WTC11 (cell line): ENCODE measurements around the gene HDAC1. TPM values are rescaled to one million over a fixed set of nuclear protein-coding genes. Genes with fewer than 3 reads are reported as not detected.

Source experiments
- ATAC-seq: fragments of 200-7000 bp; cut with Tn5 transposase; 2 replicates; pipeline ENCODE4 v1.10.0; 2021; ENCODE audit warnings: mild to moderate bottlenecking, moderate library complexity
- CTCF ChIA-PET: fragments of 300-600 bp; sonication (Branson Sonifier 250); formaldehyde crosslinking; loops from one replicate; lab custom pipeline; 2021; ENCODE audit warnings: antibody characterized with exemption; lab: Charles Lee
- POLR2A ChIA-PET: fragments of 350-600 bp; sonication (Branson Sonifier 250); formaldehyde crosslinking; loops from one replicate; lab custom pipeline; 2021; ENCODE audit warnings: antibody characterized with exemption; lab: Charles Lee
- DNase-seq: peaks from one replicate; pipeline ENCODE4 v3.0.0; 2021; ENCODE audit warnings: low spot score
- H3K27ac Mint-ChIP-seq: 2 replicates; pipeline ENCODE4 v1.8.0; 2021; ENCODE audit warnings: mixed read lengths
- H3K27me3 Mint-ChIP-seq: 2 replicates; pipeline ENCODE4 v1.8.0; 2021; ENCODE audit warnings: low read depth, mild to moderate bottlenecking, moderate library complexity, mixed read lengths
- H3K36me3 Mint-ChIP-seq: 2 replicates; pipeline ENCODE4 v1.8.0; 2021; ENCODE audit warnings: mixed read lengths
- H3K4me1 Mint-ChIP-seq: 2 replicates; pipeline ENCODE4 v1.8.0; 2022; ENCODE audit warnings: mixed read lengths
- H3K4me3 Mint-ChIP-seq: 2 replicates; pipeline ENCODE4 v1.8.0; 2021; ENCODE audit warnings: mild to moderate bottlenecking, moderate library complexity, mixed read lengths
- H3K9me3 Mint-ChIP-seq: 2 replicates; pipeline ENCODE4 v1.8.0; 2021; ENCODE audit warnings: mixed read lengths
- ESRRA ChIP-seq: sonication (generic); formaldehyde crosslinking; IDR thresholded peaks from 2 replicates; pipeline ENCODE4 v1.8.1; 2022; ENCODE audit warnings: mild to moderate bottlenecking, missing genetic modification reagents, borderline replicate concordance
- FOXK1 ChIP-seq: sonication (generic); formaldehyde crosslinking; IDR thresholded peaks from 2 replicates; pipeline ENCODE4 v1.8.0; 2022; ENCODE audit warnings: mild to moderate bottlenecking, moderate library complexity, missing genetic modification reagents
- GABPB1 ChIP-seq: sonication (generic); formaldehyde crosslinking; IDR thresholded peaks from 2 replicates; pipeline ENCODE4 v1.8.1; 2023; ENCODE audit warnings: mild to moderate bottlenecking, missing genetic modification reagents
- HMGA2 ChIP-seq: fragments of 250-450 bp; sonication (Bioruptor Pico); IDR thresholded peaks from 2 replicates; pipeline ENCODE4 v1.4.0; 2021; ENCODE audit warnings: mild to moderate bottlenecking, moderate library complexity
- IRF2 ChIP-seq: sonication (generic); formaldehyde crosslinking; IDR thresholded peaks from 2 replicates; pipeline ENCODE4 v1.8.0; 2022; ENCODE audit warnings: low read depth, missing genetic modification reagents, borderline replicate concordance
- MXD4 ChIP-seq: fragments of 250-450 bp; sonication (Bioruptor Pico); IDR thresholded peaks from 2 replicates; pipeline ENCODE4 v1.8.0; 2021; ENCODE audit warnings: mild to moderate bottlenecking, moderate library complexity, borderline replicate concordance
- MYBL2 ChIP-seq: sonication (generic); formaldehyde crosslinking; IDR thresholded peaks from 2 replicates; pipeline ENCODE4 v1.8.1; 2023; ENCODE audit warnings: mild to moderate bottlenecking, moderate library complexity, missing genetic modification reagents
- NFE2L1 ChIP-seq: sonication (generic); formaldehyde crosslinking; IDR thresholded peaks from 2 replicates; pipeline ENCODE4 v1.8.1; 2023; ENCODE audit warnings: missing genetic modification reagents
- PRRX2 ChIP-seq: fragments of 250-450 bp; sonication (Bioruptor Pico); IDR thresholded peaks from 2 replicates; pipeline ENCODE4 v1.8.0; 2021; ENCODE audit warnings: mild to moderate bottlenecking
- RELA ChIP-seq: sonication (generic); formaldehyde crosslinking; IDR thresholded peaks from 2 replicates; pipeline ENCODE4 v1.8.1; 2022; ENCODE audit warnings: missing genetic modification reagents, mild to moderate bottlenecking, borderline replicate concordance
- SOX15 ChIP-seq: fragments of 250-450 bp; sonication (Bioruptor Pico); IDR thresholded peaks from 2 replicates; pipeline ENCODE4 v1.9.0; 2021; ENCODE audit warnings: mild to moderate bottlenecking
- TP53 ChIP-seq: sonication (generic); formaldehyde crosslinking; IDR thresholded peaks from 2 replicates; pipeline ENCODE4 v1.8.1; 2023; ENCODE audit warnings: mild to moderate bottlenecking, missing genetic modification reagents
- ZNF396 ChIP-seq: fragments of 250-450 bp; sonication (Bioruptor Pico); IDR thresholded peaks from 2 replicates; pipeline ENCODE4 v1.8.0; 2021; ENCODE audit warnings: mild to moderate bottlenecking, moderate library complexity, borderline replicate concordance
- total RNA-seq: library from RNA; stranded (reverse); gene quantifications from 3 replicates; pipeline ENCODE4 v1.2.3, GENCODE V29; 2021
- TF ChIP-seq, protein P1 (sequence below): sonication (generic); formaldehyde crosslinking; IDR thresholded peaks from 2 replicates; pipeline ENCODE4 v1.8.1; 2022; ENCODE audit warnings: low read depth, missing genetic modification reagents, borderline replicate concordance
- TF ChIP-seq, protein P2 (sequence below): fragments of 250-450 bp; sonication (Bioruptor Pico); conservative IDR thresholded peaks from 2 replicates; pipeline ENCODE4 v1.9.0; 2021; ENCODE audit warnings: mild to moderate bottlenecking
- TF ChIP-seq, protein P3 (sequence below): sonication (generic); formaldehyde crosslinking; IDR thresholded peaks from 2 replicates; pipeline ENCODE4 v1.8.1; 2023; ENCODE audit warnings: mild to moderate bottlenecking, missing genetic modification reagents
- TF ChIP-seq, protein P4 (sequence below): sonication (generic); formaldehyde crosslinking; IDR thresholded peaks from 2 replicates; pipeline ENCODE4 v1.8.1; 2022; ENCODE audit warnings: mild to moderate bottlenecking, missing genetic modification reagents, moderate library complexity, borderline replicate concordance
- TF ChIP-seq, protein P5 (sequence below): sonication (generic); formaldehyde crosslinking; IDR thresholded peaks from 2 replicates; pipeline ENCODE4 v1.8.0; 2022; ENCODE audit warnings: mild to moderate bottlenecking, missing genetic modification reagents
- TF ChIP-seq, protein P6 (sequence below): sonication (generic); formaldehyde crosslinking; IDR thresholded peaks from 2 replicates; pipeline ENCODE4 v1.8.0; 2023; ENCODE audit warnings: missing genetic modification reagents, mild to moderate bottlenecking, borderline replicate concordance

The HDAC1 gene
- total RNA-seq, 1 experiment from 2014 or later = 108 TPM

DNA sequence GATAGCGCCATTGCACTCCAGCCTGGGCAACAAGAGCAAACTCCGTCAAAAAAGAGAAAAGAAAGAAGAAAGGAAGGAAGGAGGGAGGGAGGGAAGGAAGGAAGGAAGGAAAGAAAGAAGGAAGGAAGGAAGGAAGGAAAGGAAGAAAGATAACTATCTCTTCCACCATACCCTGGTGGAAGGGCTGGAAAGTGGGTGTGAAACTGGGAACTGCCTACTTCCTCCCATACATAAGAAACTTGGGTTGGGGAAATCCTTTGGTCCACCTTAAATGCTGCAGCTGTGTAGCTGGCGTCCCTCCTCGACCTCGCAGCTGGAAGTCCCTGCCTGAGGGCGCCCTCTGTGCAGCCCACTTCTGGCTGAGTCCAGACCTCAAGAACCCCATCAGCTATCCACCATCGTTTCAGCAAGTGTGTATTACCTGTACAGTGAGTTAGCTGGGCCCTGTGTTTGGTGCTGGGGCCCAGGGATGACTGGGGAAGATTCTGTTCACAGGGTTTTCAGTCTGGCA, 49.5 kb upstream of the HDAC1 start (continued):
- TF ChIP-seq IRF2 (CRISPR knock-in tag) = no peak
- TF ChIP-seq TP53 (CRISPR knock-in tag) = no peak

DNA sequence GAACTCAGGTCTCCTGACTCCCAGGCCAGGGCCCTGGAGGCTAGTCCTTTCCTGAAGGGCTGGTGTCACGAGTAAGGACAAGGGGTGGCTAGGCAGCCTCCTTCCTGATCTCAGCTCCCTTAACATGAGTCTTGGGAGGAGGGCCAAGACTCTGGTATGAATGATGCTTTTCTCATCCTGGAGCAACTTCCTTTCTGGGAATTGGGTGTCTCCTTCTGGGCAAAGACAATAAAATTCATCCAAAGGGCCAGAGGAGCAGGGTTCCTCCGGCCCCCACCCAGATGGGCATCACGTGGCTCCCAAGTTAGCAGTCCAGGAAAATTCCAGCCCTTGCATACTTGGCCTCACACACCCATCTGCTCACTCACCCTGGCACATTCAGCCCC, 45.0 kb upstream of the HDAC1 start, which contains the start of gene FAM167B:
Gene FAM167B (plus strand): TSS at position 335 of the 386 bp plus-strand sequence. CDS start 200 bp downstream, outside the sequence.
- Mint-ChIP-seq H3K9me3 (no peaks in the 10 kb centered on the region), H3K4me3 (0 out of 2 replicates have a peak within 1 kb of the TSS, but pooled peaks have one; percentile 26), H3K4me1 (peaks cover 42% of the 10 kb centered on the region), H3K27me3 (peaks cover 4% of the 10 kb centered on the region), H3K27ac (peak within 1 kb of the TSS; percentile 48), H3K36me3 (no peaks in the 10 kb centered on the region)
- CTCF ChIA-PET = interaction anchor here (2.5 to 6.1 kb wide), 3 partner anchors 12 to 70 kb away, joined by 11 to 69 read pairs (median 22); no protein-coding TSS in a partner anchor
- ATAC-seq (no peak), DNase-seq (no peak)
- TF ChIP-seq RELA = no peak
- no peak for TF ChIP-seq HMGA2 (CRISPR knock-in tag)
- no peak for TF ChIP-seq FOXK1 (CRISPR knock-in tag)
- TF ChIP-seq MXD4 (CRISPR knock-in tag) = no peak
- TF ChIP-seq NFE2L1 (CRISPR knock-in tag) = no peak
- no peak for TF ChIP-seq ZNF396 (CRISPR knock-in tag)
- TF ChIP-seq, protein P1, sequence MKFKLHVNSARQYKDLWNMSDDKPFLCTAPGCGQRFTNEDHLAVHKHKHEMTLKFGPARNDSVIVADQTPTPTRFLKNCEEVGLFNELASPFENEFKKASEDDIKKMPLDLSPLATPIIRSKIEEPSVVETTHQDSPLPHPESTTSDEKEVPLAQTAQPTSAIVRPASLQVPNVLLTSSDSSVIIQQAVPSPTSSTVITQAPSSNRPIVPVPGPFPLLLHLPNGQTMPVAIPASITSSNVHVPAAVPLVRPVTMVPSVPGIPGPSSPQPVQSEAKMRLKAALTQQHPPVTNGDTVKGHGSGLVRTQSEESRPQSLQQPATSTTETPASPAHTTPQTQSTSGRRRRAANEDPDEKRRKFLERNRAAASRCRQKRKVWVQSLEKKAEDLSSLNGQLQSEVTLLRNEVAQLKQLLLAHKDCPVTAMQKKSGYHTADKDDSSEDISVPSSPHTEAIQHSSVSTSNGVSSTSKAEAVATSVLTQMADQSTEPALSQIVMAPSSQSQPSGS (CRISPR knock-in tag) = no peak
- TF ChIP-seq PRRX2 (CRISPR knock-in tag) = no peak
- TF ChIP-seq, protein P2, sequence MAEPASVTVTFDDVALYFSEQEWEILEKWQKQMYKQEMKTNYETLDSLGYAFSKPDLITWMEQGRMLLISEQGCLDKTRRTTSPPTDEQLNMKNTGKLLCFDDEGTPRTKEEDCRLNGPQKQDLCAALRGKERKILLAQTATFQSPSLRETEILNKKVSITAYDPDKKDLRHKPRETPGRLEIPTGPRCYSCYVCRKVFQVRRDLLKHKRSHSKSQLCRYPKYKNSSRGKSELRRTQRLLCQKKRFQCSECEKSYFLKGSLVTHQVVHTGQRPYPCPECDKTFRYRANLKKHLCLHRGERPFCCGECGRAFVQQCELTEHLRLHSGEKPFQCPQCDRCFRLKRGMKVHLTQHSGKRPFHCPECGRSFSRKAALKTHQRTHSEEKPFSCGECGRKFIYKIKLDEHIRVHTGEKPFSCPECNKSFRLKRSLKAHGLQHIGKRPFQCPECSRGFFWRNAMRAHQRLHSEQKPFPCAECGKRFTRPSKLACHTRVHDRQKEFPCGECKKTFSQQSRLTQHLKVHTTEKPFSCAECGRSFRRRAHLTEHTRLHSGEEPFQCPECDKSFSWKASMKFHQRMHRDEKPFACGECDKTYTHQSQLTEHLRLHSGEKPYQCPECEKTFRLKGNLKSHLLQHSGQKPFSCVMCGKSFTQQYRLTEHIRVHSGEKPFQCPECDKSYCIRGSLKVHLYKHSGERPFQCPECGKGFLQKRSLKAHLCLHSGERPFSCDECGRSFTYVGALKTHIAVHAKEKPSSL (CRISPR knock-in tag) = no peak
- POLR2A ChIA-PET = interaction anchor here (0.6 kb wide), 1 partner anchor 24 kb away, joined by 5 read pairs; no protein-coding TSS in a partner anchor

DNA sequence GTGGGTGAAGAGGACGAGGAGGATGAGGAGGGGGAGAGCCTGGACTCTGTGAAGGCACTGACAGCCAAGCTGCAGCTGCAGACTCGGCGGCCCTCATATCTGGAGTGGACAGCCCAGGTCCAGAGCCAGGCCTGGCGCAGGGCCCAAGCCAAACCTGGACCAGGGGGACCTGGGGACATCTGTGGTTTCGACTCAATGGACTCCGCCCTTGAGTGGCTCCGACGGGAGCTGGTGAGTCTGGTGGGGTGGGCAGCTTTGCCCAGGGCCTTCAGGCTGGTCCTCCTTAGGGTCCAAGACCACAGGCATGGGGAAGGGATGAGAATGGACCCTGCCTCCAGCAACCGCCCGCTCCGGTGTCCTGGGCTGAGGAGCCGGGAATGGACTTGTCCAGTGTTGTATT, 44.4 kb upstream of the HDAC1 start:
- POLR2A ChIA-PET = interaction anchor here (0.6 to 2.2 kb wide), 4 partner anchors 23 to 89 kb away, joined by 4 to 11 read pairs (median 6); partner anchors contain the start of genes CCDC28B and MARCKSL1
- CTCF ChIA-PET = interaction anchor here (1.1 to 6.1 kb wide), 12 partner anchors 9 to 154 kb away, joined by 4 to 75 read pairs (median 12); partner anchors contain the start of genes BSDC1, EIF3I and TMEM234
- Mint-ChIP-seq H3K36me3 (no peaks in the 10 kb centered on the region), H3K4me1 (peaks cover 42% of the 10 kb centered on the region), H3K27ac (no peak overlapping the region), H3K4me3 (no peak overlapping the region), H3K9me3 (no peaks in the 10 kb centered on the region), H3K27me3 (peaks cover 4% of the 10 kb centered on the region)
- ATAC-seq (no peak), DNase-seq (no peak)
- TF ChIP-seq MYBL2 (CRISPR knock-in tag) (no peak), ESRRA (CRISPR knock-in tag) (no peak), GABPB1 (no peak), FOXK1 (CRISPR knock-in tag) (no peak), SOX15 (CRISPR knock-in tag) (no peak)
- TF ChIP-seq, protein P3, sequence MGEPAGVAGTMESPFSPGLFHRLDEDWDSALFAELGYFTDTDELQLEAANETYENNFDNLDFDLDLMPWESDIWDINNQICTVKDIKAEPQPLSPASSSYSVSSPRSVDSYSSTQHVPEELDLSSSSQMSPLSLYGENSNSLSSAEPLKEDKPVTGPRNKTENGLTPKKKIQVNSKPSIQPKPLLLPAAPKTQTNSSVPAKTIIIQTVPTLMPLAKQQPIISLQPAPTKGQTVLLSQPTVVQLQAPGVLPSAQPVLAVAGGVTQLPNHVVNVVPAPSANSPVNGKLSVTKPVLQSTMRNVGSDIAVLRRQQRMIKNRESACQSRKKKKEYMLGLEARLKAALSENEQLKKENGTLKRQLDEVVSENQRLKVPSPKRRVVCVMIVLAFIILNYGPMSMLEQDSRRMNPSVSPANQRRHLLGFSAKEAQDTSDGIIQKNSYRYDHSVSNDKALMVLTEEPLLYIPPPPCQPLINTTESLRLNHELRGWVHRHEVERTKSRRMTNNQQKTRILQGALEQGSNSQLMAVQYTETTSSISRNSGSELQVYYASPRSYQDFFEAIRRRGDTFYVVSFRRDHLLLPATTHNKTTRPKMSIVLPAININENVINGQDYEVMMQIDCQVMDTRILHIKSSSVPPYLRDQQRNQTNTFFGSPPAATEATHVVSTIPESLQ (CRISPR knock-in tag) = no peak
- TF ChIP-seq, protein P4, sequence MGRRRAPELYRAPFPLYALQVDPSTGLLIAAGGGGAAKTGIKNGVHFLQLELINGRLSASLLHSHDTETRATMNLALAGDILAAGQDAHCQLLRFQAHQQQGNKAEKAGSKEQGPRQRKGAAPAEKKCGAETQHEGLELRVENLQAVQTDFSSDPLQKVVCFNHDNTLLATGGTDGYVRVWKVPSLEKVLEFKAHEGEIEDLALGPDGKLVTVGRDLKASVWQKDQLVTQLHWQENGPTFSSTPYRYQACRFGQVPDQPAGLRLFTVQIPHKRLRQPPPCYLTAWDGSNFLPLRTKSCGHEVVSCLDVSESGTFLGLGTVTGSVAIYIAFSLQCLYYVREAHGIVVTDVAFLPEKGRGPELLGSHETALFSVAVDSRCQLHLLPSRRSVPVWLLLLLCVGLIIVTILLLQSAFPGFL (CRISPR knock-in tag) = no peak
- TF ChIP-seq, protein P5, sequence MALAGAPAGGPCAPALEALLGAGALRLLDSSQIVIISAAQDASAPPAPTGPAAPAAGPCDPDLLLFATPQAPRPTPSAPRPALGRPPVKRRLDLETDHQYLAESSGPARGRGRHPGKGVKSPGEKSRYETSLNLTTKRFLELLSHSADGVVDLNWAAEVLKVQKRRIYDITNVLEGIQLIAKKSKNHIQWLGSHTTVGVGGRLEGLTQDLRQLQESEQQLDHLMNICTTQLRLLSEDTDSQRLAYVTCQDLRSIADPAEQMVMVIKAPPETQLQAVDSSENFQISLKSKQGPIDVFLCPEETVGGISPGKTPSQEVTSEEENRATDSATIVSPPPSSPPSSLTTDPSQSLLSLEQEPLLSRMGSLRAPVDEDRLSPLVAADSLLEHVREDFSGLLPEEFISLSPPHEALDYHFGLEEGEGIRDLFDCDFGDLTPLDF (CRISPR knock-in tag) = 0 out of 2 replicates have a peak, but pooled peaks have one; percentile 22
- TF ChIP-seq, protein P6, sequence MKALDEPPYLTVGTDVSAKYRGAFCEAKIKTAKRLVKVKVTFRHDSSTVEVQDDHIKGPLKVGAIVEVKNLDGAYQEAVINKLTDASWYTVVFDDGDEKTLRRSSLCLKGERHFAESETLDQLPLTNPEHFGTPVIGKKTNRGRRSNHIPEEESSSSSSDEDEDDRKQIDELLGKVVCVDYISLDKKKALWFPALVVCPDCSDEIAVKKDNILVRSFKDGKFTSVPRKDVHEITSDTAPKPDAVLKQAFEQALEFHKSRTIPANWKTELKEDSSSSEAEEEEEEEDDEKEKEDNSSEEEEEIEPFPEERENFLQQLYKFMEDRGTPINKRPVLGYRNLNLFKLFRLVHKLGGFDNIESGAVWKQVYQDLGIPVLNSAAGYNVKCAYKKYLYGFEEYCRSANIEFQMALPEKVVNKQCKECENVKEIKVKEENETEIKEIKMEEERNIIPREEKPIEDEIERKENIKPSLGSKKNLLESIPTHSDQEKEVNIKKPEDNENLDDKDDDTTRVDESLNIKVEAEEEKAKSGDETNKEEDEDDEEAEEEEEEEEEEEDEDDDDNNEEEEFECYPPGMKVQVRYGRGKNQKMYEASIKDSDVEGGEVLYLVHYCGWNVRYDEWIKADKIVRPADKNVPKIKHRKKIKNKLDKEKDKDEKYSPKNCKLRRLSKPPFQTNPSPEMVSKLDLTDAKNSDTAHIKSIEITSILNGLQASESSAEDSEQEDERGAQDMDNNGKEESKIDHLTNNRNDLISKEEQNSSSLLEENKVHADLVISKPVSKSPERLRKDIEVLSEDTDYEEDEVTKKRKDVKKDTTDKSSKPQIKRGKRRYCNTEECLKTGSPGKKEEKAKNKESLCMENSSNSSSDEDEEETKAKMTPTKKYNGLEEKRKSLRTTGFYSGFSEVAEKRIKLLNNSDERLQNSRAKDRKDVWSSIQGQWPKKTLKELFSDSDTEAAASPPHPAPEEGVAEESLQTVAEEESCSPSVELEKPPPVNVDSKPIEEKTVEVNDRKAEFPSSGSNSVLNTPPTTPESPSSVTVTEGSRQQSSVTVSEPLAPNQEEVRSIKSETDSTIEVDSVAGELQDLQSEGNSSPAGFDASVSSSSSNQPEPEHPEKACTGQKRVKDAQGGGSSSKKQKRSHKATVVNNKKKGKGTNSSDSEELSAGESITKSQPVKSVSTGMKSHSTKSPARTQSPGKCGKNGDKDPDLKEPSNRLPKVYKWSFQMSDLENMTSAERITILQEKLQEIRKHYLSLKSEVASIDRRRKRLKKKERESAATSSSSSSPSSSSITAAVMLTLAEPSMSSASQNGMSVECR = 0 out of 2 replicates have a peak, but pooled peaks have one; percentile 12
